GM23338 (cell line): Measurements from ENCODE around the gene YOD1. TPM values are rescaled to one million over a fixed set of nuclear protein-coding genes. Genes with fewer than 3 reads are reported as not detected.

Source experiments
- ATAC-seq: fragments of 200-7000 bp; cut with Tn5 transposase; 3 replicates; pipeline ENCODE4 v1.9.1; 2020
- DNase-seq: peaks from one replicate; pipeline ENCODE4 v3.0.0-alpha.2; 2015; ENCODE audit warnings: low spot score
- H2AFZ ChIP-seq: fragments of 200-600 bp; sonication (generic); 2 replicates; pipeline ENCODE4 v1.8.0; 2016; ENCODE audit warnings: antibody characterized with exemption, mild to moderate bottlenecking, moderate library complexity
- H3F3A ChIP-seq: fragments of 200-600 bp; sonication (generic); replicated peaks from 2 replicates; pipeline ENCODE4 v1.8.0; 2017; ENCODE audit warnings: antibody characterized with exemption, mixed run types, low read depth
- H3K27ac ChIP-seq: fragments of 200-600 bp; sonication (generic); 2 replicates; pipeline ENCODE4 v1.6.1; 2016; ENCODE audit warnings: low read depth
- H3K27me3 ChIP-seq: fragments of 200-600 bp; sonication (generic); 2 replicates; pipeline ENCODE4 v1.8.0; 2016; ENCODE audit warnings: mild to moderate bottlenecking, mixed run types, moderate library complexity; ENCODE audit not compliant: insufficient read depth
- H3K36me3 ChIP-seq: fragments of 200-600 bp; sonication (generic); 2 replicates; pipeline ENCODE4 v1.8.0; 2016; ENCODE audit warnings: mild to moderate bottlenecking; ENCODE audit not compliant: insufficient read depth
- H3K4me1 ChIP-seq: fragments of 200-600 bp; sonication (generic); 2 replicates; pipeline ENCODE4 v1.8.0; 2016; ENCODE audit warnings: mild to moderate bottlenecking, moderate library complexity; ENCODE audit not compliant: insufficient read depth
- H3K4me2 ChIP-seq: fragments of 200-600 bp; sonication (generic); 2 replicates; pipeline ENCODE4 v1.7.1; 2017; ENCODE audit warnings: mixed run types
- H3K4me3 ChIP-seq: fragments of 200-600 bp; sonication (generic); 2 replicates; pipeline ENCODE4 v1.6.1; 2016; ENCODE audit warnings: mixed run types
- H3K79me2 ChIP-seq: fragments of 200-600 bp; sonication (generic); replicated peaks from 2 replicates; pipeline ENCODE4 v1.8.0; 2017; ENCODE audit warnings: mild to moderate bottlenecking; ENCODE audit not compliant: insufficient read depth
- H3K9me2 ChIP-seq: fragments of 200-600 bp; sonication (generic); 2 replicates; pipeline ENCODE4 v1.8.0; 2017; ENCODE audit not compliant: insufficient read depth
- H4K20me1 ChIP-seq: fragments of 200-600 bp; sonication (generic); replicated peaks from 2 replicates; pipeline ENCODE4 v1.8.0; 2017; ENCODE audit warnings: mild to moderate bottlenecking; ENCODE audit not compliant: insufficient read depth
- H3K27ac Mint-ChIP-seq: 2 replicates; pipeline ENCODE4 v1.8.0; 2020; ENCODE audit warnings: inconsistent platforms, mild to moderate bottlenecking, moderate library complexity, mixed read lengths
- H3K27me3 Mint-ChIP-seq: 3 replicates; pipeline ENCODE4 v1.8.0; 2022; ENCODE audit warnings: low read depth, mild to moderate bottlenecking, moderate library complexity, mixed read lengths, inconsistent platforms; ENCODE audit not compliant: insufficient read depth, poor library complexity
- H3K36me3 Mint-ChIP-seq: 3 replicates; pipeline ENCODE4 v1.8.0; 2021; ENCODE audit warnings: low read depth, mild to moderate bottlenecking, inconsistent platforms, moderate library complexity, mixed read lengths
- H3K4me1 Mint-ChIP-seq: 3 replicates; pipeline ENCODE4 v1.8.0; 2020; ENCODE audit warnings: mild to moderate bottlenecking, inconsistent platforms, mixed read lengths
- H3K4me3 Mint-ChIP-seq: 3 replicates; pipeline ENCODE4 v1.8.0; 2021; ENCODE audit warnings: moderate library complexity, mild to moderate bottlenecking, inconsistent platforms, mixed read lengths
- H3K9me3 Mint-ChIP-seq: 3 replicates; pipeline ENCODE4 v1.8.0; 2020; ENCODE audit warnings: moderate library complexity, mild to moderate bottlenecking, inconsistent platforms, mixed read lengths
- ETS1 ChIP-seq: IDR thresholded peaks from 2 replicates; pipeline ENCODE4 v1.6.1; 2016; ENCODE audit warnings: antibody characterized with exemption
- EZH2phosphoT487 ChIP-seq: fragments of 200-600 bp; sonication (generic); IDR thresholded peaks from one replicate; pipeline ENCODE4 v1.8.1; 2018; ENCODE audit warnings: antibody characterized with exemption; ENCODE audit not compliant: unreplicated experiment
- POLR2AphosphoS5 ChIP-seq: IDR thresholded peaks from 2 replicates; pipeline ENCODE4 v1.6.1; 2016; ENCODE audit warnings: antibody characterized with exemption, low read depth
- STAT1 ChIP-seq: IDR thresholded peaks from one replicate; pipeline ENCODE4 v1.6.1; 2016; ENCODE audit warnings: antibody characterized with exemption; ENCODE audit not compliant: unreplicated experiment
- ZNF462 ChIP-seq: fragments of 250-450 bp; sonication (Bioruptor Pico); IDR thresholded peaks from 2 replicates; pipeline ENCODE4 v1.5.0; 2020; ENCODE audit warnings: mild to moderate bottlenecking, moderate library complexity
- polyA plus RNA-seq: library from polyadenylated mRNA; unstranded; fragments of >200 nt; fragmentation: Nextera tagmentation; extraction: Ambion mirVana; gene quantifications from 2 replicates; pipeline ENCODE4 v1.2.1, GENCODE V29; 2016
- total RNA-seq: library from RNA; depleted of rRNA; stranded (reverse); fragments of >200 nt; shearing (Covaris generic); gene quantifications from 2 replicates; pipeline ENCODE4 v1.2.3, GENCODE V29; 2014

Gene YOD1
- total and polyA plus RNA-seq, 2 experiments from 2014 or later = 4.6 to 21.9 TPM

DNA sequence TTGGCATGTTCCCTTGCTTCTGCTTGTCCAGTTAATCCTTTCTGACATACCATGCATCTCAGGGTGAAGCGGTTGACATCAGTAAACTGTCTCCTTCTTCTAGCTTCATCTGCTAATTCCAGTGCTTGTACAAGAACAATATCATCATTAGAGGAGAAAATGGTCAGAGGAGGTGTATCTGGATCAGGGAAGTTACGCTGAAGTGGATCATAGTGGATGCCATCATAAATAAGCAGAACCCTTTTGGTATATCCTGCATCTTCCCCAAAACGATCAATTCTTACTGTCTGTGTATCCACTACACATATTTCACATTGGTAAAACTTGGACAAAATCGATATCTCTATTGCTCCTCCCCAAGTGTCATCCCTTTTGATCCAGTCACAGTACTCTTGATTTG is 2.0 kb downstream of the YOD1 start (continued):
- no peak for TF ChIP-seq ETS1
- no peak for TF ChIP-seq EZH2phosphoT487
- TF ChIP-seq STAT1 = no peak

- Histone ChIP-seq H3K79me2 (peaks cover 62% of the 10 kb centered on the region), H3K27ac (no peak overlapping the region), H2AFZ (no peak overlapping the region), H3K27me3 (no peaks in the 10 kb centered on the region), H3F3A (no peaks in the 10 kb centered on the region), H3K9me2 (no peaks in the 10 kb centered on the region), H4K20me1 (peaks cover 15% of the 10 kb centered on the region; the same call in 1 of the 2 replicates), H3K36me3 (peaks cover 9% of the 10 kb centered on the region; the same call in 1 of the 2 replicates), H3K4me2 (peak overlapping the region; percentile 14; the same call in 1 of the 2 replicates), H3K4me3 (peak overlapping the region; percentile 24; the same call in 1 of the 2 replicates), H3K4me1 (peaks cover 21% of the 10 kb centered on the region; the same call in 1 of the 2 replicates)
- Mint-ChIP-seq H3K9me3 (no peaks in the 10 kb centered on the region; the same call in 2 of the 3 replicates), H3K27me3 (peaks cover 2% of the 10 kb centered on the region), H3K27ac (no peak overlapping the region; the same call in 1 of the 2 replicates), H3K4me1 (peaks cover 41% of the 10 kb centered on the region), H3K36me3 (peaks cover 28% of the 10 kb centered on the region), H3K4me3 (peak overlapping the region; percentile 45; the same call in 2 of the 3 replicates)
- DNase-seq = no peak
- TF ChIP-seq POLR2AphosphoS5 = no peak
- TF ChIP-seq ZNF462 = no peak
- ATAC-seq = no peak
Measured at GRCh38 chr1:207048041-207048440, 3.0 kb downstream of the YOD1 start.
